Neural cell (in vitro differentiated cells): Measurements from ENCODE around the gene FAM43B.

Experiments used
- EP300 ChIP-seq: fragments of 450-650 bp; conservative IDR thresholded peaks from 2 replicates; pipeline ENCODE4 v1.6.1; 2014; ENCODE audit warnings: antibody characterized with exemption, mild to moderate bottlenecking, moderate library complexity; ENCODE audit not compliant: poor library complexity, severe bottlenecking
- EZH2 ChIP-seq: fragments of 200-600, 300-800 bp; shearing (Covaris generic), sonication (generic); IDR thresholded peaks from 2 replicates; pipeline ENCODE4 v1.6.1; 2014; ENCODE audit warnings: antibody characterized with exemption, low read length, borderline replicate concordance, mild to moderate bottlenecking; ENCODE audit not compliant: insufficient read depth, poor library complexity, severe bottlenecking
- MXI1 ChIP-seq: fragments of 450-650 bp; conservative IDR thresholded peaks from 2 replicates; pipeline ENCODE4 v1.6.1; 2014; ENCODE audit warnings: antibody characterized with exemption, mild to moderate bottlenecking; ENCODE audit not compliant: poor library complexity, severe bottlenecking
- POLR2AphosphoS5 ChIP-seq: IDR thresholded peaks from 2 replicates; pipeline ENCODE4 v1.6.1; 2012
- RAD21 ChIP-seq: fragments of 450-650 bp; conservative IDR thresholded peaks from 2 replicates; pipeline ENCODE4 v1.6.1; 2014; ENCODE audit warnings: antibody characterized with exemption, mild to moderate bottlenecking, moderate library complexity
- SMC3 ChIP-seq: fragments of 450-650 bp; conservative IDR thresholded peaks from 2 replicates; pipeline ENCODE4 v1.6.1; 2014; ENCODE audit warnings: antibody characterized with exemption, mild to moderate bottlenecking, moderate library complexity; ENCODE audit not compliant: poor library complexity
- TF ChIP-seq, protein P1 (sequence below): fragments of 450-650 bp; IDR thresholded peaks from 2 replicates; pipeline ENCODE4 v1.5.1; 2014; ENCODE audit warnings: antibody characterized with exemption, mild to moderate bottlenecking, moderate library complexity; ENCODE audit not compliant: poor library complexity, severe bottlenecking
- TF ChIP-seq, protein P2 (sequence below): IDR thresholded peaks from 2 replicates; pipeline ENCODE4 v1.6.1; 2012; ENCODE audit warnings: borderline replicate concordance

DNA sequence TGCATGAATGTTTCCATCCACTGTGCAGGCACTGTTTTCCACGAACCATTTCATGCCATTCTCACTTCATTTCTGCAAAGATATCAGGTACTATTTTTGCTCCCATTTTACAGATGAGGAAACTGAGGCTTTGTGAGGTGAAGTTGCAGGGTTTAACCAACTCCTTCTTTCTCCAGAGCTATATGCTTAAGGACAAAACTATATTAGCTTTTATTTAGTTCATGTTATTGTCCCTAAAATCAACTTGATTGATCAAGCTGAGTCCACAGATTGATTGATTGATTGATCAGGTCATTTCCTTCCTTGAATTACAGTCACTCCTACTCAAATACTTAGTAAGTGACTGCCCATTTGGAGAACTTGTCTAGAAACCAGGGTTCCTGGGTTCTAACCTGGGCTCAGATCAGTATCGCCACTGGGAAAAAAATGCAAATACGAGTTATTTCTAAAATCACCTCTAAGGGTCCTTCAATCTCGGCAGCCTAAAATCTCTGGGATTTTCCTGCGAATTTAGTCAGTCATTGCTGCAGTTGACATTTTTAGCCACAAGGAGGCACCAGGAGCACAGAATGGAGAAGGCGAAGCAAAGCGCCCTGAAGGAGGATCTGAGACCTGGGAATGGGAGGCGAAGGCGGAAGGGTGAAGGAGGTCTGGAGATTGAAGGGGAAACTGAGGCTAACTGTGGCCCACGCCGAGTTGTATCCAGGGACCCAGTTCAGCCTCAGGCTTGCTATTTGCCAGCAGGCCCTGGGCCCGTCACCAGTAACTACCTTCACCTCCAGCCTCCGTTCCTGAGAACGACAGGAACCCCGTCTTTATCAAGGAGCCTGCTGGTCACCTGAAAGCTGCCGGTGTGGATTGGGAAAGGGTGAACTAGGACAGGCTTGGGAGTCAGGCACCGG is 30.2 kb upstream of the FAM43B start:
- TF ChIP-seq, protein P1, sequence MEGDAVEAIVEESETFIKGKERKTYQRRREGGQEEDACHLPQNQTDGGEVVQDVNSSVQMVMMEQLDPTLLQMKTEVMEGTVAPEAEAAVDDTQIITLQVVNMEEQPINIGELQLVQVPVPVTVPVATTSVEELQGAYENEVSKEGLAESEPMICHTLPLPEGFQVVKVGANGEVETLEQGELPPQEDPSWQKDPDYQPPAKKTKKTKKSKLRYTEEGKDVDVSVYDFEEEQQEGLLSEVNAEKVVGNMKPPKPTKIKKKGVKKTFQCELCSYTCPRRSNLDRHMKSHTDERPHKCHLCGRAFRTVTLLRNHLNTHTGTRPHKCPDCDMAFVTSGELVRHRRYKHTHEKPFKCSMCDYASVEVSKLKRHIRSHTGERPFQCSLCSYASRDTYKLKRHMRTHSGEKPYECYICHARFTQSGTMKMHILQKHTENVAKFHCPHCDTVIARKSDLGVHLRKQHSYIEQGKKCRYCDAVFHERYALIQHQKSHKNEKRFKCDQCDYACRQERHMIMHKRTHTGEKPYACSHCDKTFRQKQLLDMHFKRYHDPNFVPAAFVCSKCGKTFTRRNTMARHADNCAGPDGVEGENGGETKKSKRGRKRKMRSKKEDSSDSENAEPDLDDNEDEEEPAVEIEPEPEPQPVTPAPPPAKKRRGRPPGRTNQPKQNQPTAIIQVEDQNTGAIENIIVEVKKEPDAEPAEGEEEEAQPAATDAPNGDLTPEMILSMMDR, result peak; percentile 96
- TF ChIP-seq EP300 (no peak), EZH2 (no peak), POLR2AphosphoS5 (no peak), RAD21 (peak; percentile 98), MXI1 (no peak), SMC3 (peak; percentile 99)
- TF ChIP-seq, protein P2, sequence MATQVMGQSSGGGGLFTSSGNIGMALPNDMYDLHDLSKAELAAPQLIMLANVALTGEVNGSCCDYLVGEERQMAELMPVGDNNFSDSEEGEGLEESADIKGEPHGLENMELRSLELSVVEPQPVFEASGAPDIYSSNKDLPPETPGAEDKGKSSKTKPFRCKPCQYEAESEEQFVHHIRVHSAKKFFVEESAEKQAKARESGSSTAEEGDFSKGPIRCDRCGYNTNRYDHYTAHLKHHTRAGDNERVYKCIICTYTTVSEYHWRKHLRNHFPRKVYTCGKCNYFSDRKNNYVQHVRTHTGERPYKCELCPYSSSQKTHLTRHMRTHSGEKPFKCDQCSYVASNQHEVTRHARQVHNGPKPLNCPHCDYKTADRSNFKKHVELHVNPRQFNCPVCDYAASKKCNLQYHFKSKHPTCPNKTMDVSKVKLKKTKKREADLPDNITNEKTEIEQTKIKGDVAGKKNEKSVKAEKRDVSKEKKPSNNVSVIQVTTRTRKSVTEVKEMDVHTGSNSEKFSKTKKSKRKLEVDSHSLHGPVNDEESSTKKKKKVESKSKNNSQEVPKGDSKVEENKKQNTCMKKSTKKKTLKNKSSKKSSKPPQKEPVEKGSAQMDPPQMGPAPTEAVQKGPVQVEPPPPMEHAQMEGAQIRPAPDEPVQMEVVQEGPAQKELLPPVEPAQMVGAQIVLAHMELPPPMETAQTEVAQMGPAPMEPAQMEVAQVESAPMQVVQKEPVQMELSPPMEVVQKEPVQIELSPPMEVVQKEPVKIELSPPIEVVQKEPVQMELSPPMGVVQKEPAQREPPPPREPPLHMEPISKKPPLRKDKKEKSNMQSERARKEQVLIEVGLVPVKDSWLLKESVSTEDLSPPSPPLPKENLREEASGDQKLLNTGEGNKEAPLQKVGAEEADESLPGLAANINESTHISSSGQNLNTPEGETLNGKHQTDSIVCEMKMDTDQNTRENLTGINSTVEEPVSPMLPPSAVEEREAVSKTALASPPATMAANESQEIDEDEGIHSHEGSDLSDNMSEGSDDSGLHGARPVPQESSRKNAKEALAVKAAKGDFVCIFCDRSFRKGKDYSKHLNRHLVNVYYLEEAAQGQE, result no peak
